GM19395 (cell line): Measurements from ENCODE around the gene RENBP.
"Not testable (repeated sequence)": the region's sequence is repeated elsewhere in the genome, so short reads cannot be mapped to it uniquely, and the experiment has no call there.

Experiments used
- ATAC-seq: cut with Tn5 transposase; IDR thresholded peaks from one replicate; pipeline ENCODE4 v1.9.1; 2021; ENCODE audit warnings: mild to moderate bottlenecking, moderate library complexity; ENCODE audit not compliant: unreplicated experiment

The RENBP gene

DNA sequence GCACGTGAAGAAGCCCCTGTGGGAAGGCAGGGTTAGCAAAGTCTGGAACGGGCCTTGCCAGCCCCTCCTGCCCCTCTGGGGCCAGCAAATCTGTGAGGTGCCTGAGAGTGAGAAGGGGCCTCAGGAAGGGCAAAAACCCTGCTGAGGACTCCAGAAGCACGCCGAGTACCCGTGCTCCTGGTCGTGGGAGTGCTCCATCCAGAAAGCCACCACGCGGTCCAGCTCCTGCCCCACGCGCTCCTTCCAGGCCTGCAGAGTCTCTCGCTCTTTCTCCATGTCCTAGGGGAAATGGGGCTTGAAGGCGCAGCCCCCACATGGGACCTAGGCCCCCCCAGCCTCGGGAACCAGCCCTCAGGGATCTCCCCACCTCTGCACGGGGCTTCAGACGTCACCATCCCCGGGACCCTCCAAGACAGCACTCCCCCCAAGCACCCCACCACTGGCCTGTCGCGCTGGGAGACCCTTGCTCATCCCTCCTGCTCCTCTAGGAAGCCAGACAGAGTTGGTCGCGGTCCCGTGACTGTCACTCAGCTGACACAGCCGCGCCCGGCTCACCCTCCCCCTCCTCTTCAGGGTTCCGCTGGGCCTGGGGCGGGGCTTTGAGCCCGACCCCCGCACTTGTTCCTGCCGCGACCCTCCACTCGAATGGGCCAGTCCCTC is at the start of gene RENBP:
Gene RENBP (minus strand): TSS at position 504 of the 660 bp plus-strand sequence. CDS start 33 bp downstream, at position 471.
- ATAC-seq = no peak

DNA sequence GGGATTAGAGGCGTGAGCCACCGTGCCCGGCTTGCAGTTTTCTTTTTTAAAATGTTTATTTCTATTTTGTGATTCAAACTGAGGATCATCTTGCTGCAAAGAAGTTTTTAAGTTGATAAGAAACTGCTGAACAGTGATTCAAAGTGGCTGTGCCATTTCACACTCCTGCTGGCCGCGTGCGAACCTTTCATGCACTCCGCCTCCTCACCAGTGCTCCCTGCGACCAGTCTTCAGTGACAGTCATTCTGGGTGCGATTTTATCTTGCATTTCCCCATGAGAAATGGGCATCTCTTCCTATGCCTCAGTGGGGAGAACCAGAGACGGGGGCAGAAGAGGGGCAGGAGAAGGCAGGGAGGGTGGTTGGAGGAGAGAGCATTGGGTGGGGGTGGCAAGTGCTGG is 49.5 kb upstream of the RENBP start:
- no peak for ATAC-seq

DNA sequence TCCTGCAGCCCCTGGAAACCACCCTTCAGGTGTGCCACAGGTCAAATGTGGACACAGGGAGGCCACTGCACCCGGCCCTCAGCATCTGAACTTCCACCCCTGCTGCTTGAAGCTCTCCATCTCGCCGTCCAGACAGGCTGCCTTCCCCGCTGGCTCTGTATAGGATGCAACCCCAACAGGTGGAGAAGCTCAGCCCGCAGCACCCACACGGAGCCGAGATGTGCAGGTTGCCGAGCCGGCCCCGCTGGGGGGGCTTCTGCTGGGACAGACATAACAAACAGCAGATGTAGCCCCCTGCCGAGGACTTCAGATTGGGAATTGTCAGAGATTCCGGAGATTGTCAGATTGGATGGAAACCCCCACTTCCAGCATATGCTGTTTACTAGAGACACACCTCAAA is 48.6 kb upstream of the RENBP start:
- no peak for ATAC-seq

DNA sequence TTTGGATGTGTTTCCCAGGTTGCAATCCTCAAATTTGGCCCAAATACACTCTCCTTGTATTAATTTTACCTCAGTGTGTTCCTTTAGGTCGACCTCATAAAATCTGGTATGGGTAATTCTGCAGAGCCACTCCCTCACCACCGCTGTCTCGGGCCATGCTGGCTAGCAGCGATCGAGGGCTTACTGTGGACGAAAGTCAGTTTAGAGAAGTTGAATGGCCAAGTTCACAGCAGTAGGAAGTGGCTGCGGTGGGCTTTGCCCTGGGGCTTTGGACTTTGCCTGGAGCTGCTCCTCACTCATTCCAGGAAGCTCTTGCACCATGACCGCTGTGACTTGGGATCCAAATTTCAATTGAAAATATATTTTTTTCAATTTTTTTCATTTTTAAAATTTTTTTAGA is 47.7 kb upstream of the RENBP start:
- ATAC-seq = no peak

DNA sequence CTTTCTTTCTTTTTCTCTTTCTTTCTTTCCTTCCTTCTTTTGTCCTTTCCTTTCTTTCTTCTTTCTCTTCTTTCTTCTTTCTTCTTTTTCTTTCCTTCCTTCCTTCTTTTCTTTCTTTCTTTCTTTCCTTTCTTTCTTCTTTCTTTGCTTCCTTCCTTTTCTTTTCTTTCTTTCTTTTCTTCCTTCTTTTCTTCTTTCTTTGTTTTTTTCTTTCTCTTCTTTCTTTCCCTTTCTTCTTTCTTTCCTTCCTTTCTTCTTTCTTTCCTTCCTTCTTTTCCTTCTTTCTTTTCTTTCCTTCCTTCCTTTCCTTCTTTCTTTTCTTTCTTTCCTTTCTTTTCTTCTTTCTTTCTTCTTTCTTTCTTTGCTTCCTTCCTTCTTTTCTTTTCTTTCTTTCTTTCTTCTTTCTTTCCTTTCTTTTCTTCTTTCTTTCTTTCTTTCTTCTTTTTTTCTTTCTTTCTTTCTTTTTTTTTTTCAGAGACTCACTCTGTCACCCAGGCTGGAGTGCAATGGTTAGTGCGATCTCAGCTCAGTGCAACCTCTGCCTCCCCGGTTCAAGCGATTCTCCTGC is 46.7 kb upstream of the RENBP start:
- no peak for ATAC-seq

DNA sequence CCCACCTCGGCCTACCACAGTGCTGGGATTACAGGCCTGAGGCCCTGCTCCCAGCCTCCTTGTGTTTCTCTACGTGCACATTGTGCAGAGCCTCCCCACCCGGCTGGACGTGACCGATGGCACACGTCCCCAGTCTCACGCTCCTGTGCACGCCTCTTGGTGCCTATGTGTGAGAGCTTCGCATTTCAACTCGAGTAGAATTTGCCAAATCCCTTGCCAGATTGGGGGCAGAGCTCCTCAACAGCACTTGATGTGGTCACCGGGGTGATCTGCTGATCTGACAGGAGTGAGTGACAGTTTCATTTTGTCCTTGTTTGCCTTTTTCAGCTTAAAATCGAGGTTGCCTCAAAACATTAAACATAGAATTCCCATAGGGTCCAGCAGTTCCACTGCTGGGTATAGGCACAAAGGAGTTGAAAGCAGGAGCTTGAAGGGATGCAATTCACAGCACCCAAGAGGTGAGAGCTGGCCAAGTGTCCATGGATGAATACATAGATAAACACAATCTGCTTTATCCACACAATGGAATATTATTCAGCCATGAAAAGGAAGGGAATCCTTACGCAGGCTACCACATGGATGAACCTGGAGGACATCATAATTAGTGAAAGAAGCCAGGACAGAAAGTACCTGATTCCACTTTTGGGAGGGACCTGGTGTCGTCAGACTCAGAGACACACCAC is 45.7 kb upstream of the RENBP start:
- no peak for ATAC-seq

DNA sequence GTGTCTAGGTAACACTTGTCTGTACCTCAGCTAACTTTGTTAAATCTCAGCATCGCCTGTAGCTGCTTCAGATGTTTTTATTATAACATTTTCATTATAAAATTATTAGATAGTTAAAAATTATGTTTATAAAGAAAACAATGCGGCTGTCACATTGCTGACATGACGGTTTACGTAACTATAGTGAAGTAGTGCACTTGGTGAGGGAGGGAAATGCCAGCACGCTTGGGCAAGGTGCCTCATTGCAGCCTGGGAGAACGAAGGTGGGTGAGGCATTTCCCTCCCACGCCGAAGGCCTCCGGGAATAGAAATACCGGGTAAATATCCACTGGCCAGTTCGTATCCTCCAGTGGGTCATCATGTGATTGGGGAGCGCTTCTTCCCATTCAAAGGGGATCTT is 44.0 kb upstream of the RENBP start:
- ATAC-seq = no peak

DNA sequence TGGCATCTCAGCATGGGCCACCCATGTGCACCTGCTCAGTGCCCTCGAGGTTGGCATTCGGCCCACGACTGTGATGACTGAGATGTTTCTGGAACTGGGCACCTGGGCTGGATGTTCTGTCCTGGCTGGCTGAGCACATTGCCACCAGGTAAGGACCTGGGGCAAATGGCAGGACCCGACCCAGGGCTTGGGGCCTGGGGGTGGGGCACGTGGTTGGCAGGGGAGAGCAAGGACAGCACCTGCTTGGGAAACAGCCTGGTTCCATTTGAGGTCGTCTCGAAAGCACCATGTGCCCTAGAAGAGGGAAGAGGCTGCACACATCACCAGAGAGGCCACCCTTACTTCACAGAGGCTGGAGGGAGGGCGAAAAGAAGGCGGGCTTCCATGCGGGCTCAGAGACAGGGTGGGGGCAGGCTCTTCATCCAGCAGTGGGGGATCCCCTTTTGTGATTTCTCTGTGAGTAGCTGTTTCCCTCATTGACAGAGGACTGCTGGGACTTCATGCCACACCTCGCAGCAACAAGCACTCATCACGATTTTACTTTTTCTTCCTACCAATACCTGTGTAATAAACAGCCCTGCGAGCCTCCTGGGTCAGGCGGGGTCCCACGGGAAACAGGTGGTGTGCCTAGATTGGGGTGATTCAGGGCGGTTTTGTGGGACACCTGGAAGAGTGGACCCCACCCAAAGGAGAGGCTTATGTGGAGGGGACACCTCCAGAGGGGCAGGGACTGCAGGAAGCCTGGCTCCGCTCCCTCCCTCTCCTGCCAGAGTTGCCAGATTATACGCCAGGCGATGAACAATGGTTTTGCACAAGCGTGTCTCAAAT is 40.1 kb upstream of the RENBP start:
- ATAC-seq = no peak

DNA sequence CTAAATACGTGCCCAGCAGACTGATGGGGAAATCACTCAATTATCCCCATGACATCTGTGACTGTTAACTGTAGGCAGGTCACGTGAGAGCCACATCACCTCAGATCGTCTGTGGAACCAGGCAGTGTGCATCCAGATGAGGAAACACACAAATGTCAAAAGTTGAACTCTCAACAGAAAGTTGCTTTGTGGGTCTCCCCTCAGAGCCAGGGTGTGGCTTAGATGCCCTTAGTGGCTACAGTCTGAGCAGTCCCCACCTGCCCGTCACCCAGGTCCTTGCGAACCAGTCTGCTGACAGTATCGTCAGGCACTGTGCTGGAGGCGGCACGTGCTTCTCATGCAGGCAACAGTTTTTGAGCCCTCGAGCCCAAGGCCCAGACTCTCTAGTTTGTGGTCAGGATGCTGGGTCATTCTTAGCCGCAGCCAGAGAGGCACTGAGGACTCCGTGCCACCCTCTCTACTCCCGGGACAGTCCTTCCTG is 38.9 kb upstream of the RENBP start:
- no peak for ATAC-seq

DNA sequence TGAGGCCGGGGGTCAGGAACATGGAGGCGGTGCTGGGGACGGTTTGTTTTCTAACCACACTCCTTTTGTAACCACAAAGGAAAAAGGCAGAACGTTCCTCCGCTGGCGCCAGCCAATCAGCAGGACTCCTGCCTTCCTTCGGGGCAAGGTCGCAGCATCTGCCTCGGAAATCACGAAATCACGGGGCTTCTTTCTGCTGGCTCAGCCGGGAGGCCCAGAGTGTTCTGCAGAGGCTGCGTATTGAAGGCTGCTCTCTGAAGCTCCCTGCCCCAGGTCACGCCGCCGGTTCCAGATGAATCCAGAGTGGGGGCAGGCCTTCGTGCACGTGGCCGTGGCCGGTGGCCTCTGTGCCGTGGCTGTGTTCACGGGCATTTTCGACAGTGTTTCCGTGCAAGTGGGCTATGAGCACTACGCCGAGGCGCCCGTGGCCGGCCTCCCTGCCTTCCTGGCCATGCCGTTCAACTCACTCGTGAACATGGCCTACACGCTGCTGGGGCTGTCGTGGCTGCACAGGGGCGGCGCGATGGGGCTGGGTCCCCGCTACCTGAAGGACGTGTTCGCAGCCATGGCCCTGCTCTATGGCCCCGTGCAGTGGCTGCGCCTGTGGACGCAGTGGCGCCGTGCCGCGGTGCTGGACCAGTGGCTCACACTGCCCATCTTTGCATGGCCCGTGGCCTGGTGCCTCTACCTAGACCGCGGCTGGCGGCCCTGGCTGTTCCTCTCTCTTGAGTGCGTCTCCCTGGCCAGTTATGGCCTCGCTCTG is 37.5 kb upstream of the RENBP start:
- ATAC-seq = no peak

DNA sequence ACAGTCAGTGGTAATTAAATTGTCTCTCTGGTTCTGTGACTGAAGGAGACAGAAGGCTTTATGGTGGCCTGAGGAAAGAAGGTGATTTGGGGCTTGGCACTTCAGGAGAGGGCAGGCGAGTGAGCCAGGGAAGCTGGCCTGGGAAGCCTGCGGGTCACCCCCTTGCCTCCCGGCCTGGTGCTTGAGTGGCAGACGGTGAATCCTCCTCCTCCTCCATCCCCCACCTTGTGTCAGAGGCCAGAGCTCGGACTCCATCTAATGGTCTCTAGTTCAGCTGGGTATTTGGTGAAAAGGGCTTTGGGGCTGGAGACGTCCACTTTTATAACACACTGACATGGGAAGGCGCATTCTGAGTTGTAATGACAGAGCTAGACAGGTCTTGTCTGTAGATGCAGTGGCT is 36.8 kb upstream of the RENBP start:
- ATAC-seq = no peak

DNA sequence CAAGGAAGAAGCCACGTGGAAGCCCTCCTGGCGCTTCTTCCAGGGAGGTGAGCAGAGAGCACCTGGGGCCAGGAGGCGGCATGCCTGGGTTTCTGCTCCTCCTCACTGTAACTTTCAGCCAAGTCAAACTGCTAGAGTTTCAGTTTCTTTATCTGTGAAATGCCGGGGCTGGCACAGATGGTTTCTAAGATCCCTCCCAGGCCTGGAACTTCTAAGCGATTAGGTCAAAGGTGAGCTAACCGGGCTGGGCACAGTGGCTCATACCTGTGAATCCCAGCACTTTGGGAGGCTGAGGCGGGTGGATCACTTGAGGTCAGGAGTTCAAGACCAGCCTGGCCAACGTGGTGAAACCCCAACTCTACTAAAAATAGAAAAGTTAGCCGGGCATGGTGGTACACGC is 36.0 kb upstream of the RENBP start:
- not testable (repeated sequence) for ATAC-seq

DNA sequence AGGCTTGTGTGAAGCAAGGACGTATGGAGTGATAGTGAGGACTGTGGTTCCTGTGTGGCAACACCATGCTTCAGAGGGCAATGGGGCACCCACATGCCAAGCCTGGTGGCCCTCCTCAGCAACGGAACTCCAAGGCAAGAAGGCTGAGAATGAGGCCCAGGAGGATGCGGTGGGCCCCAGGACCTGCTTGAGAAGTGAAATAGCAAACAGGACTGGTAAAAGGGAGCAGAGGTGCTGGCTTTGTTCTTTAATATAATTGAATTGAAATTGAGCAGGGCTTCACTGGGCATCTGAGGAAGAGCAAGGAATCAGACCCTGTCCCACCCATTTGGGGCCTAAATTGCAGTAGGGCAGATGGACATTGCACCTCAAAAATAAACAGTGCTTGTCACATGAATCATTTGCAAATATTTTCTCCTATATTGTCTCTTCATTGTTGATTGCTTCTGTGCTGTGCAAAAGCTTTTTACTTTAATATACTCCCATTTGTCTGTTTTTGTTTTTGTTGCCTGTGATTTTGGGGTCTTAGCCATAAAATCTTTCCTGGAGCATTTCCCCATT is 30.4 kb upstream of the RENBP start:
- ATAC-seq = no peak

DNA sequence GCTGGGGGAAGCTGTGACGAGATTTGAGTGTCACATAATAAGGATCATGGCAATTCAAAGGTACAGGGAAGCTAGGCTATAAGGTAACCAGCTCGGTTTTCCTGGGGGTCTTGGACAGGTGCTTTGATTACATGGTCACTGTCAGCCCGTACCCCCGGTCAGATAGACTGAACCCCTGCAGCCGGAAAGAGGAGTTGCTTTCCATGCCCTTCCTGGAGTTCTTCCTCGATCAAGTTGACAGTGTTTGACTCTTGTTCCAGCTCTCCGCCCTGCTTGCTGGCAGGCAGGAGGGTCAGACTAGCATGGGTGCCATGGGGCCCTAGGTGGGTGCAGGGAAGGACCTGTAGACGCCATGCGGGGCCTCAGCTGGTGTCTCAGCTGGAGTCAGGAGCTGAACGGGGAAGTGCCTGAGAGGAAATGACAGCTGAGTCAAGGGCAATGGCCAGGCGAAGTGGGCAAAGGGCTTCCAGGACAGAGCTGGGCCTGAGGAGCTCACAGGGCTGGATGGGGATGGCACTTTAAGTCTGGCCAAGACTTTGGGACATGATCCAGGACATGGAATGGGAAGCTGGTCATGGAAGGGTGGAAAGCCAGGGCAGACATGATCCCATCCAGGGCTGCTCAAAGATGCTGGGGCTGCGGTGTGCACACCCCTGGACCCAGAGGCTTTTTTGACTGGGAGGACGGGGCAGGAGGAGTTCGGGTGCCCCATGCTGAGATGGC is 29.7 kb upstream of the RENBP start:
- no peak for ATAC-seq

DNA sequence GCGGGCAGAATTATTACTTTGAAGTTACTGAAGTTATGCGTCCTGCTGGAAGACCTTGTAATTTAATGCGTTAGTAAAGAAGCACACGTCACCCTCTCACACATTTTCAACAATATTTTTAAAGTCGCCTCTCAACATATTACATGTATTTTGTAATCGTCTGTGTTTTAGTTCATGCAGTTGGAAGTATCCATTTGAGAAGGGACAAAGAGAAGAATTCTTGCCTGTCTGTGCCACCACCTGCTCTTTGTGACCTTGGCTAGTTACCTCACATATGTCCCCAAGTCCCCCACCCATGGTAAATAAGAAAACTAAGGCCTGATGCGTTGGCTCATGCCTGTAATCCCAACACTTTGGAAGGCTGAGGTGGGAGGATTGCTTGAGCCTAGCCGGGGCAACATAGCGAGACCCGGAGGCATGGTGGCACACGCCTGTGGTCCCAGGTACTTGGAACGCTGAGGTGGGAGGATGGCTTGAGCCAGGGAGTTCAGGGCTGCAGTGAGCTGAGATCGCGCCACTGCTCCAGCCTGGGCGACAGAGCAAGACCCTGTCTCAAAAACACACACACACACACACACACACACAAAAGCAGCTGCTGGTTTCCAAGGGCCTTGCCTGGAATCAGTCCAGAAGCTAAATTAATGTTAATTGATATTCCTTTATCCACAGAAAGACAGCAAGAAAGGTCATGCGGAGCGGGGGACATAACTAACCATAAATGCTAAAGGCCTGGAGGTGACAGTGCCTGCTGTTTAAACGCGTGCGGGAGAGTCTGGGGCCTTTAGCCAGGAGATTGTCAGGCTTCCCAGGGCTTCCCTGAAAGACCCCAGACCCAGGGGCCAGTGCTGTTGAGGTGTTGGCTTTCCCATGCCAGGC is 28.9 kb upstream of the RENBP start:
- no peak for ATAC-seq

DNA sequence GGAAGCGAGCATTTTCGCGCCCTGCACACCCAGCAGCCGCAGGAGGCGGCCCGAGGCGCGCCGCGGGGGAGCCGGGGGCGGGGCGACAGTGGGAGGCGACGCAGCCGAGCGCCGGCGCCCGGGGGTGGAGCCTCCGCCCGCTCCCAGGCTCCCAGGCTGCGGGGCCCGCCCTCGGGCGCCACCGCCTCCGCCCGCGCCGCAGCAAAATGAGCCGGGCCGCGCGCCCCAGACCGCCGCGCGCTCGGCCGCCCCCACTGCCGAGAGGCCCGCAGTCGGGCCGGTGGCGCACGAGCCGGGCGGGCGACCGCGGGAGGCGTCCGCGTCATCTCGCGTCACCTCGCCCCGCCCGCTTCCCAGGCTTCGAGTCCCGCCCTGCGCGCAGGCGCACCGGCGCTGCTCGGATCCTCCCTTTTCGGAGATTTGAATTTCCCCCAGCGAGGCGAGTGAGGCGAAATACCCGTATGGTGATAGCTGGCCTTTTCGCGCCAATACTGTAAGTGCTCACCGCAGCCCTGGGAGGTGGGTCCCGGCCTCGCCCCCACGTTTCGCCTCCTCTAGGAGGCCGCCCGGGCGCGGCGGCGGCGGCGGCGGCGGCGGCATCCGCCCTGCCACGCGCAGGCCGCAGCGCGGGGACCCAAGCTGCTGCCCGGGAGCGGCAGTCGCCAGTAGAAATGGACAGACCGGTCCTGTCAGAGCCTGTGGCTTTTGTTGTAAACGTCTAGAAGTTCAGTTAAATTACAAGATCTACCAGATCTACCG is 28.1 kb upstream of the RENBP start, which contains the start of gene TMEM187:
Gene TMEM187 (plus strand): TSS at position 387 of the 759 bp plus-strand sequence. CDS start 9,309 bp downstream, outside the sequence.
- ATAC-seq = peak; percentile 54

DNA sequence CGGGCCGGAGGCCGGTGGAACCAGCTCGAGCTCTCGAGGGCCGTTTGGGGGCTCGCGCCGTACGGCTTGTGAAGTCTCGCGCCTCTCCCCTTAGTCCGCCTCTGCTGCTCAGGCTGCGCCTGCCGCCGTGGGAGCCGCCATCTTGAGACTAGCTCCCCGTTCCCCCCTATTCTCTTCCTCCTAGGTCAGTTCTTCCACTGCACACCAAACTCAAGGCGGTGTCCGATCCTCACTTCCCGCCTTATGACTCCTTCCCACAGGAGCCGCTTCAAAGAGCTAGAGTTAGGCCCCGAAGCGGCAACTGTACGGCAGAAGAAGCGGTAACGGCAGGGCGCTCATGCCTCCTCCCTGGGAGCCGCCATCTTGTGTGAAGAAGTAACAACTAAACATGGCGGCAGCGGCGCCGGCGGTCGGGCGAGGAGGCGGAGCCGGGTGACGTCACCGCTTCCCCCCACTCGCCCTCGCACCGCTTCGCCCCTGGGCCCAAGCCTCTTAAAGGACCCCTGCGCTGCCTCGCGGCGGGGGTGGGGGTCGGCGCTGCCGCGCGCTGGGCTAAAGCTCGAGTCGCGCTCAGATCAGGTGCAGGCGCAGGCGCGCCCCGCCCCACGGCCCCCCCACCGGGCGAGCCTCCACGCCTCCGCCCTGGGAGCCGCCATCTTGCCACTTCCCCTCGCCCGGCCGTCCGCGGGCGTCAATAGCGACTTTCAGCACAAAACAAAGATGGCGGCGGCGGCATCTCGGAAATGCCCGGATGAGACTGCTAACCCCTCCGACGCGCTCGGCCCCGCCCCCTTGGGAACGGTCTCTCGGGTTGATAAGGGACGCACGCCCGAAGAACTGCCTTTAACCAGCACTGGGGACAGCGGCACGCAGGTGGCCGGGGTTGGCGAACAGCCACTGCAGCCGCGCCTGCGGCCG is 27.3 kb upstream of the RENBP start, which contains the start of gene HCFC1:
Gene HCFC1 (minus strand): TSS at position 369 of the 918 bp plus-strand sequence. CDS start 978 bp downstream, outside the sequence.
- peak; percentile 56 for ATAC-seq
